Panc1 (cell line): ENCODE results near the gene CLHC1. TPM values are rescaled to one million over a fixed set of nuclear protein-coding genes. Genes with fewer than 3 reads are reported as not detected.

ENCODE experiments used
- ATAC-seq: fragments of 200-7000 bp; cut with Tn5 transposase; 2 replicates; pipeline ENCODE4 v1.9.1; 2020; ENCODE audit warnings: mild to moderate bottlenecking, moderate library complexity
- BruUV-seq: library from RNA; stranded (reverse); fragments of 400-500 nt; replicated peaks from 2 replicates; lab custom pipeline; 2021; lab: Mats Ljungman, UMichigan
- CTCF ChIA-PET: fragments of 300-600 bp; sonication (Branson Sonifier 250); formaldehyde crosslinking; loops from one replicate; lab custom pipeline; 2022; ENCODE audit warnings: antibody characterized with exemption; lab: Charles Lee
- POLR2A ChIA-PET: fragments of 300-600 bp; sonication (Branson Sonifier 250); formaldehyde crosslinking; loops from one replicate; lab custom pipeline; 2022; ENCODE audit warnings: antibody characterized with exemption; lab: Charles Lee
- DNase-seq: peaks from one replicate; pipeline ENCODE4 v3.0.0-alpha.2; 2010; ENCODE audit warnings: low read depth, low spot score
- H3K27ac ChIP-seq: 2 replicates; pipeline ENCODE4 v1.5.1; 2011; ENCODE audit warnings: mild to moderate bottlenecking, low read length, inconsistent platforms
- H3K27me3 ChIP-seq: fragments of 200-500 bp; sonication (Bioruptor generic); 2 replicates; pipeline ENCODE4 v1.6.0; 2014; ENCODE audit warnings: low read length, inconsistent platforms; ENCODE audit not compliant: control insufficient read depth, insufficient read depth
- H3K36me3 ChIP-seq: fragments of 200-500 bp; sonication (Bioruptor generic); 2 replicates; pipeline ENCODE4 v1.5.1; 2014; ENCODE audit warnings: inconsistent platforms, mild to moderate bottlenecking, low read length, moderate library complexity; ENCODE audit not compliant: control insufficient read depth, insufficient read depth
- H3K4me1 ChIP-seq: 2 replicates; pipeline ENCODE4 v1.5.1; 2011; ENCODE audit warnings: inconsistent platforms, mild to moderate bottlenecking, low read length, moderate library complexity; ENCODE audit not compliant: control insufficient read depth, insufficient read depth
- H3K4me3 ChIP-seq, 2 experiments: 2 replicates each; pipeline ENCODE4 v1.5.1; 2011 to 2012; ENCODE audit warnings: low read depth in 2 of 2, low read length in 2 of 2, mild to moderate bottlenecking in 2 of 2, inconsistent platforms in 1 of 2, moderate library complexity in 1 of 2
- H3K9me3 ChIP-seq: fragments of 200-500 bp; sonication (Bioruptor generic); 2 replicates; pipeline ENCODE4 v1.5.1; 2014; ENCODE audit warnings: low read depth, mild to moderate bottlenecking, inconsistent platforms, low read length, moderate library complexity; ENCODE audit not compliant: control insufficient read depth, insufficient read depth
- CTCF ChIP-seq: fragments of 450-650 bp; IDR thresholded peaks from 2 replicates; pipeline ENCODE4 v1.5.1; 2017; ENCODE audit warnings: mild to moderate bottlenecking
- POLR2AphosphoS5 ChIP-seq: IDR thresholded peaks from 2 replicates; pipeline ENCODE4 v1.6.1; 2012; ENCODE audit warnings: mild to moderate bottlenecking, low read depth, low read length, moderate library complexity
- REST ChIP-seq, 2 experiments: IDR thresholded peaks; 2 replicates each; pipeline ENCODE4 v1.6.1; 2011 to 2012; ENCODE audit warnings: low read depth in 2 of 2, control low read depth in 1 of 2, low read length in 1 of 2, mild to moderate bottlenecking in 1 of 2, moderate library complexity in 1 of 2; ENCODE audit not compliant: insufficient read depth in 1 of 2
- SIN3A ChIP-seq: IDR thresholded peaks from 2 replicates; pipeline ENCODE4 v1.6.1; 2012; ENCODE audit warnings: low read depth, mild to moderate bottlenecking, low read length, moderate library complexity, borderline replicate concordance; ENCODE audit not compliant: insufficient read depth
- TCF7L2 ChIP-seq: IDR thresholded peaks from 2 replicates; pipeline ENCODE4 v1.6.1; 2011; ENCODE audit warnings: mild to moderate bottlenecking, low read depth, low read length, inconsistent platforms
- in situ Hi-C: cut with HindIII; loops from 2 replicates; pipeline ENCODE4 v1.10.0; 2016; ENCODE audit warnings: low sequenced_read_pairs, low pct_unique_long_range_greater_than_20kb
- intact Hi-C: fragments of 100-400 bp; cut with micrococcal nuclease; formaldehyde crosslinking; loops from one replicate; pipeline ENCODE4 v1.10.0; 2022; ENCODE audit not compliant: unreplicated experiment
- total RNA-seq: library from RNA; stranded (reverse); gene quantifications from one replicate; pipeline ENCODE4 v1.2.1, GENCODE V29; 2021; ENCODE audit not compliant: unreplicated experiment

Gene CLHC1
- total RNA-seq, 1 experiment from 2014 or later, result 3.6 TPM

GRCh38 chr2:55161295-55162210 lies 70.5 kb downstream of the CLHC1 start:
- no peak; the same call in 1 of the 2 replicates for TF ChIP-seq CTCF
- TF ChIP-seq SIN3A, result no peak
- TF ChIP-seq TCF7L2, result no peak
- no peak for TF ChIP-seq POLR2AphosphoS5
- no peak for TF ChIP-seq REST (IDR thresholded peaks at IDR 0.05; ENCODE audit: insufficient read depth in 1 of 2, low read depth in 2 of 2, low read length in 1 of 2)
- Histone ChIP-seq H3K36me3 (no peaks in the 10 kb centered on the region), H3K27me3 (no peaks in the 10 kb centered on the region), H3K4me1 (peaks cover 21% of the 10 kb centered on the region), H3K27ac (no peak overlapping the region), H3K4me3 (no peak overlapping the region), H3K9me3 (no peaks in the 10 kb centered on the region)
- in situ Hi-C loops (loop anchor here (25.0 kb wide), 1 partner anchor 124 kb away; no protein-coding TSS in a partner anchor), intact Hi-C loops (no loop called here)
- CTCF ChIA-PET, result no interaction called here
- no TSS peak for BruUV-seq
- POLR2A ChIA-PET, result interaction anchor here (0.6 kb wide), 1 partner anchor 206 kb away, joined by 3 read pairs; no protein-coding TSS in a partner anchor
- ATAC-seq (no peak), DNase-seq (no peak)

- intact Hi-C loops (no loop called here), in situ Hi-C loops (loop anchor here (25.0 kb wide), 1 partner anchor 123 kb away; no protein-coding TSS in a partner anchor)
- ChIA-PET CTCF (no interaction called here), POLR2A (no interaction called here)
- Histone ChIP-seq H3K4me3 (no peak overlapping the region), H3K4me1 (peaks cover 21% of the 10 kb centered on the region), H3K27me3 (no peaks in the 10 kb centered on the region), H3K27ac (no peak overlapping the region), H3K36me3 (no peaks in the 10 kb centered on the region), H3K9me3 (no peaks in the 10 kb centered on the region)
- no TSS peak for BruUV-seq
- DNase-seq (no peak), ATAC-seq (no peak)
- TF ChIP-seq SIN3A (no peak), REST (IDR thresholded peaks at IDR 0.05; ENCODE audit: insufficient read depth in 1 of 2, low read depth in 2 of 2, low read length in 1 of 2) (no peak), CTCF (no peak), POLR2AphosphoS5 (no peak), TCF7L2 (no peak)
Observed at GRCh38 chr2:55160422-55160821, 71.7 kb downstream of the CLHC1 start.
